ENCODE results near the gene NREP. TPM values are rescaled to one million over a fixed set of nuclear protein-coding genes. Genes with fewer than 3 reads are reported as not detected.

The NREP gene
- total RNA-seq, 1 experiment from 2014 or later = 6.0 TPM

DNA sequence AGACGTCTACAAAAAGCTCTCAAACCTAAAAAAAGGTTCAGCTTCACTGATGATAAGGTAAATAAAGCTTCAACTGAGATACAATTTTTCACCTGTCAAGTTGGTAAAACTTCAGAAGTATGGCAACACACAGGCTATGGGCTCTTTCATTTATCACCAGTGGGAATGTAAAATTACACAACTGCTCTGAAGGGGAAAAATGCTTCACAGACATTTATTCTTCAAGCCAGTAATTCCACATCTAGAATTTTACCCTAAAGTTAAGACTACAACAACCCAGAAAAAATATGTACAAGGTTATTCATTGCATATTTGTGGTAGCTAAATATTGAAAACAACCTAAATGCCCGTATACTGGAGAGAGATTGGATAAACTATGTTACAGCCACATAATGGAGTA, 48.1 kb upstream of the NREP start:
- Histone ChIP-seq H2AFZ (ENCODE audit: low read depth, low read length, poor library complexity, severe bottlenecking) (no peak overlapping the region), H3K27ac (ENCODE audit: low read depth, low read length) (no peak overlapping the region), H3K9me3 (ENCODE audit: control insufficient read depth in 1 of 2, insufficient read depth in 1 of 2, low read depth in 1 of 2, low read length in 2 of 2) (no peaks in the 10 kb centered on the region), H3K9me2 (ENCODE audit: insufficient read depth) (no peaks in the 10 kb centered on the region), H3K9ac (ENCODE audit: low read length) (no peak overlapping the region), H3K4me3 (replicated peaks in 1 of 2; ENCODE audit: low read depth in 1 of 2, low read length in 2 of 2) (no peak overlapping the region), H3K27me3 (ENCODE audit: insufficient read depth, low read length) (no peaks in the 10 kb centered on the region), H3K36me3 (ENCODE audit: control insufficient read depth in 1 of 2, insufficient read depth in 2 of 2, low read length in 2 of 2) (no peaks in the 10 kb centered on the region), H4K20me1 (ENCODE audit: insufficient read depth) (no peaks in the 10 kb centered on the region), H3K4me1 (ENCODE audit: control insufficient read depth in 1 of 2, insufficient read depth in 2 of 2, low read length in 2 of 2) (no peaks in the 10 kb centered on the region), H3K79me2 (ENCODE audit: insufficient read depth, low read length) (no peaks in the 10 kb centered on the region), H3K4me2 (ENCODE audit: low read length) (no peak overlapping the region)
- POLR2A ChIA-PET = no interaction called here
- RAD21 ChIA-PET (ENCODE audit: low non-redundant PET in 1 of 2, low total read pairs in 2 of 2, uncharacterized antibody in 2 of 2, unreplicated experiment in 2 of 2) = no interaction called here
- DNase-seq (ENCODE audit: low read depth, low spot score) = no peak
- intact Hi-C loops (cut with micrococcal nuclease) = no loop called here
- ATAC-seq = no peak
- no TSS peak for BruUV-seq (replicated peaks)
- CTCF ChIA-PET = no interaction called here
- TF ChIP-seq SRF (IDR thresholded peaks at IDR 0.05; ENCODE audit: low read depth) (no peak), CEBPB (IDR thresholded peaks at IDR 0.05; ENCODE audit: low read depth) (no peak), EGR1 (IDR thresholded peaks at IDR 0.05; ENCODE audit: low read depth) (no peak), FOSL1 (IDR thresholded peaks at IDR 0.05; ENCODE audit: low read depth) (no peak), SP1 (IDR thresholded peaks at IDR 0.05; ENCODE audit: low read depth) (no peak)

DNA sequence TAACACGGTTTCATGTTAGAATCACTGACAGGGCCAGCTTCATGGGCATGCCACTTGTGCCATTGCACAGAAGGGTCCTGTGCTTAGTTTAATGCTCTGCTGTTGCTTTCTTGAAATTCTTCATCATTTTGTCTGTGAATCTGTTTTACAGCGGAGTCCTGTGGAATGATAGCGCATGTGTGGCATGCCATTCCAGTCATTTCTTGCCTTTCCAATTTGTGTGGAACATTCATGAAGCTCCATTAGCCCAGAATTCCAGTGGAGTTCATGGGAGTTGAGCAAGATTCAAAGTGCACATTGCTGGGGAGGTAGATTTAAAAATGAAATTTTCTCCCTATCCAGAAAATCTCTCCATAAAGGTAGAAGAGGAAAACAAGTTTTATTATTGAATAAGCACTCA, 43.4 kb upstream of the NREP start:
- ATAC-seq (no peak), DNase-seq (ENCODE audit: low read depth, low spot score) (no peak)
- POLR2A ChIA-PET = no interaction called here
- CTCF ChIA-PET = no interaction called here
- no peaks in the 10 kb centered on the region for H4K20me1 ChIP-seq (ENCODE audit: insufficient read depth)
- intact Hi-C loops (cut with micrococcal nuclease) = no loop called here
- no peak overlapping the region for H2AFZ ChIP-seq (ENCODE audit: low read depth, low read length, poor library complexity, severe bottlenecking)
- no peak overlapping the region for H3K4me3 ChIP-seq (replicated peaks in 1 of 2; ENCODE audit: low read depth in 1 of 2, low read length in 2 of 2)
- H3K79me2 ChIP-seq (ENCODE audit: insufficient read depth, low read length) = no peaks in the 10 kb centered on the region
- no peak overlapping the region for H3K4me2 ChIP-seq (ENCODE audit: low read length)
- H3K4me1 ChIP-seq (ENCODE audit: control insufficient read depth in 1 of 2, insufficient read depth in 2 of 2, low read length in 2 of 2) = no peaks in the 10 kb centered on the region
- TF ChIP-seq, protein P1, sequence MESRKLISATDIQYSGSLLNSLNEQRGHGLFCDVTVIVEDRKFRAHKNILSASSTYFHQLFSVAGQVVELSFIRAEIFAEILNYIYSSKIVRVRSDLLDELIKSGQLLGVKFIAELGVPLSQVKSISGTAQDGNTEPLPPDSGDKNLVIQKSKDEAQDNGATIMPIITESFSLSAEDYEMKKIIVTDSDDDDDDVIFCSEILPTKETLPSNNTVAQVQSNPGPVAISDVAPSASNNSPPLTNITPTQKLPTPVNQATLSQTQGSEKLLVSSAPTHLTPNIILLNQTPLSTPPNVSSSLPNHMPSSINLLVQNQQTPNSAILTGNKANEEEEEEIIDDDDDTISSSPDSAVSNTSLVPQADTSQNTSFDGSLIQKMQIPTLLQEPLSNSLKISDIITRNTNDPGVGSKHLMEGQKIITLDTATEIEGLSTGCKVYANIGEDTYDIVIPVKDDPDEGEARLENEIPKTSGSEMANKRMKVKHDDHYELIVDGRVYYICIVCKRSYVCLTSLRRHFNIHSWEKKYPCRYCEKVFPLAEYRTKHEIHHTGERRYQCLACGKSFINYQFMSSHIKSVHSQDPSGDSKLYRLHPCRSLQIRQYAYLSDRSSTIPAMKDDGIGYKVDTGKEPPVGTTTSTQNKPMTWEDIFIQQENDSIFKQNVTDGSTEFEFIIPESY (IDR thresholded peaks at IDR 0.05; ENCODE audit: extremely low read depth, insufficient replicate concordance, low read length) = no peak
- no peak for TF ChIP-seq POLR2AphosphoS5 (IDR thresholded peaks at IDR 0.05; ENCODE audit: low read depth, low read length)
- no peak for TF ChIP-seq ZFX (IDR thresholded peaks at IDR 0.05)
- TF ChIP-seq POLR2A (IDR thresholded peaks at IDR 0.05; ENCODE audit: borderline replicate concordance, extremely low read depth, insufficient read depth, insufficient read length) = no peak
- no peak for TF ChIP-seq EZH2 (IDR thresholded peaks at IDR 0.05)
- TF ChIP-seq YY1 (IDR thresholded peaks at IDR 0.05; ENCODE audit: extremely low read depth, insufficient replicate concordance, low read depth, low read length) = no peak
- no peak for TF ChIP-seq ZNF274 (IDR thresholded peaks at IDR 0.05; ENCODE audit: low read depth, low read length)
- TF ChIP-seq RAD21 (IDR thresholded peaks at IDR 0.05; ENCODE audit: low read depth) = no peak
- no peak for TF ChIP-seq EZH2phosphoT487 (IDR thresholded peaks at IDR 0.05; ENCODE audit: borderline replicate concordance)
- TF ChIP-seq, protein P2, sequence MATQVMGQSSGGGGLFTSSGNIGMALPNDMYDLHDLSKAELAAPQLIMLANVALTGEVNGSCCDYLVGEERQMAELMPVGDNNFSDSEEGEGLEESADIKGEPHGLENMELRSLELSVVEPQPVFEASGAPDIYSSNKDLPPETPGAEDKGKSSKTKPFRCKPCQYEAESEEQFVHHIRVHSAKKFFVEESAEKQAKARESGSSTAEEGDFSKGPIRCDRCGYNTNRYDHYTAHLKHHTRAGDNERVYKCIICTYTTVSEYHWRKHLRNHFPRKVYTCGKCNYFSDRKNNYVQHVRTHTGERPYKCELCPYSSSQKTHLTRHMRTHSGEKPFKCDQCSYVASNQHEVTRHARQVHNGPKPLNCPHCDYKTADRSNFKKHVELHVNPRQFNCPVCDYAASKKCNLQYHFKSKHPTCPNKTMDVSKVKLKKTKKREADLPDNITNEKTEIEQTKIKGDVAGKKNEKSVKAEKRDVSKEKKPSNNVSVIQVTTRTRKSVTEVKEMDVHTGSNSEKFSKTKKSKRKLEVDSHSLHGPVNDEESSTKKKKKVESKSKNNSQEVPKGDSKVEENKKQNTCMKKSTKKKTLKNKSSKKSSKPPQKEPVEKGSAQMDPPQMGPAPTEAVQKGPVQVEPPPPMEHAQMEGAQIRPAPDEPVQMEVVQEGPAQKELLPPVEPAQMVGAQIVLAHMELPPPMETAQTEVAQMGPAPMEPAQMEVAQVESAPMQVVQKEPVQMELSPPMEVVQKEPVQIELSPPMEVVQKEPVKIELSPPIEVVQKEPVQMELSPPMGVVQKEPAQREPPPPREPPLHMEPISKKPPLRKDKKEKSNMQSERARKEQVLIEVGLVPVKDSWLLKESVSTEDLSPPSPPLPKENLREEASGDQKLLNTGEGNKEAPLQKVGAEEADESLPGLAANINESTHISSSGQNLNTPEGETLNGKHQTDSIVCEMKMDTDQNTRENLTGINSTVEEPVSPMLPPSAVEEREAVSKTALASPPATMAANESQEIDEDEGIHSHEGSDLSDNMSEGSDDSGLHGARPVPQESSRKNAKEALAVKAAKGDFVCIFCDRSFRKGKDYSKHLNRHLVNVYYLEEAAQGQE (IDR thresholded peaks at IDR 0.05; ENCODE audit: low read depth) = no peak
- TF ChIP-seq ELF1 (IDR thresholded peaks at IDR 0.05; ENCODE audit: borderline replicate concordance, low read depth) = no peak
- TF ChIP-seq, protein P3, sequence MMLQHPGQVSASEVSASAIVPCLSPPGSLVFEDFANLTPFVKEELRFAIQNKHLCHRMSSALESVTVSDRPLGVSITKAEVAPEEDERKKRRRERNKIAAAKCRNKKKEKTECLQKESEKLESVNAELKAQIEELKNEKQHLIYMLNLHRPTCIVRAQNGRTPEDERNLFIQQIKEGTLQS (IDR thresholded peaks at IDR 0.05) = no peak
- no peak for TF ChIP-seq JUND (IDR thresholded peaks at IDR 0.05)
- TF ChIP-seq SP1 (IDR thresholded peaks at IDR 0.05; ENCODE audit: low read depth) = no peak
- no peak for TF ChIP-seq EGR1 (IDR thresholded peaks at IDR 0.05; ENCODE audit: low read depth)
- TF ChIP-seq SIN3A (IDR thresholded peaks at IDR 0.05; ENCODE audit: low read depth) = no peak
- TF ChIP-seq FOSL1 (IDR thresholded peaks at IDR 0.05; ENCODE audit: low read depth) = no peak
- no peaks in the 10 kb centered on the region for H3K27me3 ChIP-seq (ENCODE audit: insufficient read depth, low read length)
- RAD21 ChIA-PET (ENCODE audit: low non-redundant PET in 1 of 2, low total read pairs in 2 of 2, uncharacterized antibody in 2 of 2, unreplicated experiment in 2 of 2) = no interaction called here
- H3K36me3 ChIP-seq (ENCODE audit: control insufficient read depth in 1 of 2, insufficient read depth in 2 of 2, low read length in 2 of 2) = no peaks in the 10 kb centered on the region
- no TSS peak for BruUV-seq (replicated peaks)
- no peak overlapping the region for H3K9ac ChIP-seq (ENCODE audit: low read length)
- H3K9me2 ChIP-seq (ENCODE audit: insufficient read depth) = no peaks in the 10 kb centered on the region
- no peaks in the 10 kb centered on the region for H3K9me3 ChIP-seq (ENCODE audit: control insufficient read depth in 1 of 2, insufficient read depth in 1 of 2, low read depth in 1 of 2, low read length in 2 of 2)
- H3K27ac ChIP-seq (ENCODE audit: low read depth, low read length) = no peak overlapping the region
